GM12891 (cell line): Measurements from ENCODE around the gene PLCG2.

ENCODE experiments used
- POLR2A ChIP-seq: IDR thresholded peaks from 2 replicates; pipeline ENCODE4 v1.6.1; 2011; ENCODE audit warnings: low read depth, low read length, control low read depth
- POLR2AphosphoS5 ChIP-seq: IDR thresholded peaks from 2 replicates; pipeline ENCODE4 v1.6.1; 2011; ENCODE audit warnings: low read depth, low read length, control low read depth

- TF ChIP-seq POLR2A (no peak), POLR2AphosphoS5 (no peak)
Observed at GRCh38 chr16:81813648-81814047, 34.6 kb downstream of the PLCG2 start.
